ENCODE results near the gene OPTN.

Gene OPTN

DNA sequence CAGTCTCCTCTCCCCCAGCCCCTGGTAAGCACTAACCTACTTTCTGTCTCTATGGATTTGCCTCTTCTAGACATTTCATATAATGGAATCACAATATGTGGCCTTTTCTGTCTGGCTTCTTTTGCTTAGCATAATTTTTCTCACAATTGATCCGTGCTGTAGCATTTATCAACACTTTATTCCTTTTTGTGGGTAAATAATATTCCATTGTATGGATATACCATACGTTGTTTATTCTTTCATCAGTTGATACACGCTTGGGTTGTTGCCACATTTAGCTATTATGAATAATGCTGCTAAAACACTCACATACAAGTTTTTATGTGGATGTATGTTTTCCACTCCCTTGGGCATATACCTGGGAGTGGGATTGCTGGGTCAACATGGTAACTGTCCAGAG lies 87.2 kb downstream of the OPTN start:
- DNase-seq: no peak

Data from T1000 (cell line).